ENCODE results near the gene NDUFB6.

The NDUFB6 gene

GRCh38 chr9:32579706-32580331 is 6.9 kb upstream of the NDUFB6 start:
- peak; percentile 99 for TF ChIP-seq CTCF (IDR thresholded peaks at IDR 0.05; ENCODE audit: low read depth, low read length)
- DNase-seq (ENCODE audit: extremely low read depth, low read depth), result peak; percentile 14

- no peak for TF ChIP-seq CTCF (IDR thresholded peaks at IDR 0.05; ENCODE audit: low read depth, low read length)
- no peak for DNase-seq (ENCODE audit: extremely low read depth, low read depth)
Measured at GRCh38 chr9:32578976-32579375, 6.0 kb upstream of the NDUFB6 start.

GRCh38 chr9:32577316-32577715 is 4.4 kb upstream of the NDUFB6 start:
- TF ChIP-seq CTCF (IDR thresholded peaks at IDR 0.05; ENCODE audit: low read depth, low read length), result no peak
- DNase-seq (ENCODE audit: extremely low read depth, low read depth), result no peak

DNA sequence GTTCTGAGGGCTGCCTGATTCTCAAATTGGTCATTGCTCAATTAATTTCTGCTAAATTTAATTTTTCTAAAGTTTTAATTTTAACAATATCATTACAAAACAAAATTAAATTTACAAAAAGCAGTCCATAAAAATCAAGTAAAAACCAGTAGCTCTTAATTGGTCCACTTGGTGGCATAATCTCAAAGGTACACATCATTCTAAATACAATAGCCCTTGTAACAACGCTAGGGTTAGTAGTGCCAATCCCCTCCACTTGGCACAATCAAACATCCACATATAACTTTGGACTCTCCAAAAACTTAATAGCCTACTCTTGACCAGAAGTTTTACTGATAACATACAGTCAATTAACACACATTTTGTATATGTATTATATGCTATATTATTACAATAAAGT is 1.9 kb upstream of the NDUFB6 start:
- no peak for TF ChIP-seq CTCF (IDR thresholded peaks at IDR 0.05; ENCODE audit: low read depth, low read length)
- DNase-seq (ENCODE audit: extremely low read depth, low read depth), result no peak

GRCh38 chr9:32573821-32574220 is 862 bp upstream of the NDUFB6 start:
- TF ChIP-seq CTCF (IDR thresholded peaks at IDR 0.05; ENCODE audit: low read depth, low read length), result no peak
- no peak for DNase-seq (ENCODE audit: extremely low read depth, low read depth)

DNA sequence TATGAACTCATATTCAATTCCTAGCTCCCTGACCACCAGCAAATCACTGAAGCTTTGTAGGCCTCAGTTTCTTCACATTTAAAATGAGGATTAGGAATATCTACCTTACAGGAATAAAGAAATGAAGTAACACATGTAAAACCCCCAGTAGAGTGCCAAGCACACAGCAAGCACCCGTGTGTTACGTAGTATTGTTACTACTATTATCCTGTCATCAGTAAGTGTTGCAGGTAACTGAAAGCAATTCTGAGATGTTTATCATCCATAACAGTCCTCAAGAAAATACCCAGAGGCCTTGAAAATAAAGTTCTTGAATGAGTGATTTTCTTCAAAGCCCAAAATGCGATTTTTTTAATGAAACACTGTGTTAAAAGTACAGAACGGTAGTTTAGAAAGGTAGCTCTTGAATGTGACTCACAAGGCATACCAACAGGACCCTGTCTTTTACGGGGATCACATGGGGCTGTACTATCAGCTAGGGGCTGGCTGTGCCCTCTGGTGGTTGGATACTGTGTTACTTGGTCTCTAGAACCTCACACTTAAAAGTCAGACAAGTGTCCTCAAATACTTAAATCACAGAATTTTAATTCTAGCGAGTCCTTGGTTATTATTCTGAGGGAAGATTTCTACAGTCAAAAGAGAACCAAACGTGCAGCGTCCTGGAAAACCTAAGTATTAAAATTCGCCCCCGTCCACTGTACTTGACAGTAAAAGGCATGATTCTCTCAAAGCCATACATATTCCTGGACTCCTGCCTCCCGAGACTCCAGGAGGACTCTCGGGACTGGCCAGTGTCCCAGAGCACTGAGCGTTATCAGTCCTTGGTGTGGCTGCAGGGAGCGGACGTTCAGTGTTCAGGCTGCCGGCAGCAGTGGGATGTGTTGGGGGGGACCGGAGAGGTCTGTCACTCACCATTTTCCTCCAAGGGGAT is 725 bp downstream of the NDUFB6 start:
- TF ChIP-seq CTCF (IDR thresholded peaks at IDR 0.05; ENCODE audit: low read depth, low read length), result peak; percentile 74
- DNase-seq (ENCODE audit: extremely low read depth, low read depth), result no peak

- no peak for TF ChIP-seq CTCF (IDR thresholded peaks at IDR 0.05; ENCODE audit: low read depth, low read length)
- DNase-seq (ENCODE audit: extremely low read depth, low read depth), result no peak
Measured at GRCh38 chr9:32570262-32570661, 2.7 kb downstream of the NDUFB6 start.

Data from AG09319 (cell line).